Adipocyte (in vitro differentiated cells): ENCODE data around the gene CCDC28A.
A peak's percentile ranks its signal among the peaks of the same experiment; 100 is the strongest.

ENCODE experiments used
- DNase-seq: peaks from one replicate; pipeline ENCODE4 v3.0.0-alpha.2; 2015; ENCODE audit warnings: low read depth
- H3K27me3 ChIP-seq: replicated peaks from 2 replicates; pipeline ENCODE4 v1.7.0; 2013; ENCODE audit warnings: mild to moderate bottlenecking, low read length, moderate library complexity; ENCODE audit not compliant: control insufficient read depth, insufficient read depth
- H3K36me3 ChIP-seq: 2 replicates; pipeline ENCODE4 v1.7.0; 2013; ENCODE audit warnings: low read length, mild to moderate bottlenecking, moderate library complexity; ENCODE audit not compliant: control insufficient read depth, insufficient read depth, severe bottlenecking
- H3K4me1 ChIP-seq: 2 replicates; pipeline ENCODE4 v1.7.0; 2013; ENCODE audit warnings: mild to moderate bottlenecking, low read length, moderate library complexity; ENCODE audit not compliant: control insufficient read depth, insufficient read depth
- H3K4me3 ChIP-seq: 2 replicates; pipeline ENCODE4 v1.7.0; 2013; ENCODE audit warnings: mild to moderate bottlenecking, low read length, moderate library complexity
- H3K9ac ChIP-seq: 2 replicates; pipeline ENCODE4 v1.7.0; 2013; ENCODE audit warnings: mild to moderate bottlenecking, low read length, moderate library complexity
- H3K9me3 ChIP-seq: 2 replicates; pipeline ENCODE4 v1.7.0; 2013; ENCODE audit warnings: mild to moderate bottlenecking, low read length, moderate library complexity; ENCODE audit not compliant: control insufficient read depth

The CCDC28A gene

GRCh38 chr6:138765896-138766655 lies 7.5 kb upstream of the CCDC28A start:
- Histone ChIP-seq H3K4me1 (no peaks in the 10 kb centered on the region), H3K9ac (no peak overlapping the region), H3K9me3 (no peaks in the 10 kb centered on the region), H3K27me3 (no peaks in the 10 kb centered on the region), H3K4me3 (no peak overlapping the region), H3K36me3 (no peaks in the 10 kb centered on the region)
- DNase-seq, result peak; percentile 79

DNA sequence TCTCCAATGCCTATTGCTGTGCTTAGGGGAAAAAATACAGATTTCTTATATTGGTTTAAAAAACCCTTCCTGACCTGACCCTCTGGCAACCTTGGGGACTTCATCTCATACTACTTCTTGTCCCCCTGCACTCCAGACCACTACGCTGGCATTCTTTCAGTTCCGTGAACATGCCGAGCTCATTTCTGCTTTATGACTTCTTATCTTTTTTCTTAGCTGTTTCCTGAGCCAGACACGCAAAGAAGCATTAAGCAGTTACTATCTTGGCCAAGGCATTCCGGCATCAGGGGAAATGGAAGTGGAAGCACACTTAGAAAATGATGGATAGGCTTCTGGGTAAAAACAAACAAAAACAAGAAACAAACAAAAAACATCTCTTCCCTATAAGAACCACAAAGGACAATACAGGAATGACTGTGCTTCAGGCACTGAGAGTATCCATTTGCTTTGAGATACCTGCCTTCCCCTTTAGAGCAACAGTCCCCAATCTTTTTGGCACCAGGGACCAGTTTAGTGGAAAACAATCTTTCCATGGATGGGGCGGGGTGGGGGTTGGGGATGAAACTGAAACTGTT lies 4.4 kb upstream of the CCDC28A start:
- H3K9me3 ChIP-seq, result no peaks in the 10 kb centered on the region
- no peaks in the 10 kb centered on the region for H3K27me3 ChIP-seq
- peaks cover 4% of the 10 kb centered on the region for H3K4me1 ChIP-seq
- H3K36me3 ChIP-seq, result no peaks in the 10 kb centered on the region
- no peak overlapping the region for H3K9ac ChIP-seq
- DNase-seq, result no peak
- no peak overlapping the region for H3K4me3 ChIP-seq

GRCh38 chr6:138772596-138773176 lies 883 bp upstream of the CCDC28A start:
- peak overlapping the region; percentile 94 for H3K4me3 ChIP-seq

DNA sequence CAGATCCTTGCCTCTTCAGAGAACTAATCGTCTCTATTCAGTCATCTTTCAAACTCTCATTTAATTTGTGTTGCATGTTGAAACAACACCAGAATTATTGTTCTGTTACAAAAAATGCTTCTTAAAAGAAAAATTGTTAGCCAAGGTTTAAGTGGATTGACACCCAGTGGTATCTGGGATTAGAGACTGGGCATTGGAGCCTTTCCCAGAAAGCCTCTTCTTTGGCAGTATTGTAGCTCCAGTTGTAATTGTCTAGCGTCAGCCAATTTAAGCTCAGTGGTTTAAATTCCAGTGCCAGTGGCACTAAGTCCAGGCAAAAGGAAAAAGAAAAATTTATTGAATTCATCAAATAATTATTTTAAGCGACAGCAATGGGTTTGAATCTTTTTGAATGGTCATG lies 801 bp downstream of the CCDC28A start:
- H3K4me1 ChIP-seq, result peaks cover 9% of the 10 kb centered on the region
- no peaks in the 10 kb centered on the region for H3K27me3 ChIP-seq
- no peaks in the 10 kb centered on the region for H3K36me3 ChIP-seq
- peak; percentile 15 for DNase-seq
- H3K9ac ChIP-seq, result peak overlapping the region; percentile 94
- no peaks in the 10 kb centered on the region for H3K9me3 ChIP-seq
- peak overlapping the region; percentile 94 for H3K4me3 ChIP-seq

More at GRCh38 chr6:138772596-138773176, 883 bp upstream of the CCDC28A start:
- no peak for DNase-seq
- no peaks in the 10 kb centered on the region for H3K36me3 ChIP-seq
- no peaks in the 10 kb centered on the region for H3K27me3 ChIP-seq
- peak overlapping the region; percentile 94 for H3K9ac ChIP-seq
- peaks cover 9% of the 10 kb centered on the region for H3K4me1 ChIP-seq
- no peaks in the 10 kb centered on the region for H3K9me3 ChIP-seq

GRCh38 chr6:138776659-138777058 lies 3.1 kb downstream of the CCDC28A start:
- H3K4me3 ChIP-seq, result no peak overlapping the region
- DNase-seq, result no peak
- peaks cover 9% of the 10 kb centered on the region for H3K4me1 ChIP-seq
- H3K9ac ChIP-seq, result no peak overlapping the region
- H3K27me3 ChIP-seq, result no peaks in the 10 kb centered on the region
- no peaks in the 10 kb centered on the region for H3K9me3 ChIP-seq
- H3K36me3 ChIP-seq, result peaks cover 10% of the 10 kb centered on the region

GRCh38 chr6:138778331-138778730 lies 4.8 kb downstream of the CCDC28A start:
- H3K4me1 ChIP-seq, result peaks cover 5% of the 10 kb centered on the region
- peaks cover 24% of the 10 kb centered on the region for H3K36me3 ChIP-seq
- DNase-seq, result no peak
- no peaks in the 10 kb centered on the region for H3K27me3 ChIP-seq
- no peak overlapping the region for H3K9ac ChIP-seq
- H3K9me3 ChIP-seq, result no peaks in the 10 kb centered on the region
- no peak overlapping the region for H3K4me3 ChIP-seq

DNA sequence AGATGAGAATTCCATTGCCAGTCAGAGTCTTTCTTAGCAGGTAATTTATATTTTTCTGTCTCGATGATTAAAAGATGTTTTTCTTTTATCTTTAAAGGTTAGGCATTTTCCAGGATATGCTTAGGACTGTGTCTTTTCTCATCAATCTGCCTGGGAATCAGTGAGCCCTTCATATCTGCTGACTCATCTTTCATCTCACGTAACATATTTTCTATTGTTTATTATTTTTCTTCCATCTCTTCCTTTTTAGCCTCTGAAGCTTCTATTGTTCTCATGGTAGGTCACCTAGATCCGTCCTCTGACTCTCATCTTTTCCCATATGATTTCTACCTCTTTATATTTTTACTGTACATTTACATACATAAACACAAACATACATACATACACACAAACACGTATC lies 8.7 kb downstream of the CCDC28A start:
- no peaks in the 10 kb centered on the region for H3K9me3 ChIP-seq
- H3K27me3 ChIP-seq, result no peaks in the 10 kb centered on the region
- DNase-seq, result no peak
- H3K4me1 ChIP-seq, result no peaks in the 10 kb centered on the region
- H3K9ac ChIP-seq, result no peak overlapping the region
- H3K4me3 ChIP-seq, result no peak overlapping the region
- peaks cover 31% of the 10 kb centered on the region for H3K36me3 ChIP-seq

DNA sequence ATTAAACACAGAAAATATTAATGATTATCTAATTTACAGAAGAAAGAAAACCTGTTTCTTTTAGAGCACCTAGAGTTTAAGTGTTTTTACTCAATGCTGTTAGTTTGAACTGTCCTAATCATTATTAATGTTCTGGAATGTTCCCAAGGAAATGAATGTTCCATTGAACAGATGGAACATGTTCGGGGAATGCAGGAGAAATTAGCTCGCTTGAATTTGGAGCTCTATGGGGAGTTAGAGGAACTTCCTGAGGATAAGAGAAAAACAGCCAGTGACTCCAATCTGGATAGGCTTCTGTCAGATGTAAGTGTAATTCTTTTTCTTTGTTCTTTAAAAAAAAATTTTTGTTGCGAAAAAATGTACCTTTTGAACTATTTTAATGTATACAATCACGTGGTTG lies 11.5 kb downstream of the CCDC28A start:
- H3K4me3 ChIP-seq, result no peak overlapping the region
- no peaks in the 10 kb centered on the region for H3K9me3 ChIP-seq
- H3K36me3 ChIP-seq, result peaks cover 43% of the 10 kb centered on the region
- no peaks in the 10 kb centered on the region for H3K27me3 ChIP-seq
- H3K9ac ChIP-seq, result no peak overlapping the region
- no peaks in the 10 kb centered on the region for H3K4me1 ChIP-seq
- no peak for DNase-seq

GRCh38 chr6:138785980-138786379 lies 12.4 kb downstream of the CCDC28A start:
- H3K9me3 ChIP-seq, result no peaks in the 10 kb centered on the region
- H3K36me3 ChIP-seq, result peaks cover 40% of the 10 kb centered on the region
- H3K27me3 ChIP-seq, result no peaks in the 10 kb centered on the region

GRCh38 chr6:138787138-138787537 lies 13.6 kb downstream of the CCDC28A start:
- no peak for DNase-seq
- peaks cover 36% of the 10 kb centered on the region for H3K36me3 ChIP-seq
- H3K9ac ChIP-seq, result no peak overlapping the region
- no peaks in the 10 kb centered on the region for H3K27me3 ChIP-seq
- no peaks in the 10 kb centered on the region for H3K9me3 ChIP-seq
- H3K4me1 ChIP-seq, result no peaks in the 10 kb centered on the region
- no peak overlapping the region for H3K4me3 ChIP-seq

More at GRCh38 chr6:138785980-138786379, 12.4 kb downstream of the CCDC28A start:
- Histone ChIP-seq H3K4me3 (no peak overlapping the region), H3K4me1 (no peaks in the 10 kb centered on the region), H3K9ac (no peak overlapping the region)
- no peak for DNase-seq

DNA sequence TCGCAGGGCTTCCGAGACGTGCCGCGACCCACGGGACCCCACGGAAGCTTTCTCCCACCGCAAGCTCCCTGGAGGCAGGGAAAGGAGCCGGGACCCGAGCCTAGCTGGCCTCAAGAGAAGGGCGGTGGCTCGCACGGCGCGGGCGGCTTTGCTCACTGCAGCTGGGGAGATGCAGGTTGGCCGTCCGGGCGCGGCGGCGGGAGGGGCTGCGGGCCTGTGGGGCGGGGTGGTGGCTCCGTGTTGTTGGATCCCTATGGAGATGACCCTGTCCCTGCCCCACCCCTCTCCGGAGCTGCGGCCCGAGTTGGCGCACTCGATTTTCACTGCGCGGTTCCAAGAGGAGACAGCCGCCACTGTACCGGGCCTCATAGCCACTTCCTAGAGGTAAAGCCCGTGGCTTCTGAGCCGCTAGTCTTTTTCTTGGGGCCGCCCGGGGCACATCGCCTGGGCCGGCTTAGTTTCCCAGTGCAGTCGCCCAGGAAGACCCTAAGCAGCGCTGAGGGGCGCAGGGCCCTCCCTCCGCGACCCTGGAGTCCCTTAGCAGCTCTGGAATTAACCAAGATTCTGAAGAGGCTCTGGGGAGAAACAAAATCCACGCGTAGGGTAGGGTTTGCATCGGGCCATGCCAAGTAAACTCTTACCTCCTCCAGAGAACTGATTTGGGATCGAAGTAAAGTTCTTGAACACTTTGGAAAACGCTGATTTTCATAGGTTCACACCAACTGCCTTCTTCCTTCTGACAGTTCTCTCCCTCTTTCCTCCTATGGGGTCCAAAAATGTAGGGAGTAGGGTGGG lies 22.4 kb downstream of the CCDC28A start, which contains the start of gene ECT2L:
TSS of gene ECT2L (plus strand) at position 279 of the 795 bp plus-strand sequence. CDS start 17,188 bp downstream, outside the sequence.
- Histone ChIP-seq H3K9ac (peak within 1 kb of the TSS; percentile 68), H3K36me3 (peaks cover 11% of the 10 kb centered on the region), H3K4me3 (peak within 1 kb of the TSS; percentile 74), H3K9me3 (no peaks in the 10 kb centered on the region), H3K27me3 (no peaks in the 10 kb centered on the region), H3K4me1 (no peaks in the 10 kb centered on the region)
- DNase-seq, result peak; percentile 22
